NOMO-1 (cell line): ENCODE data around the gene PTPN12.

Source experiments
- DNase-seq, 2 experiments: peaks; one replicate each; lab custom pipeline; 2025; ENCODE audit not compliant: unreplicated experiment in 2 of 2; lab: John Stamatoyannopoulos, UW

PTPN12 gene

DNA sequence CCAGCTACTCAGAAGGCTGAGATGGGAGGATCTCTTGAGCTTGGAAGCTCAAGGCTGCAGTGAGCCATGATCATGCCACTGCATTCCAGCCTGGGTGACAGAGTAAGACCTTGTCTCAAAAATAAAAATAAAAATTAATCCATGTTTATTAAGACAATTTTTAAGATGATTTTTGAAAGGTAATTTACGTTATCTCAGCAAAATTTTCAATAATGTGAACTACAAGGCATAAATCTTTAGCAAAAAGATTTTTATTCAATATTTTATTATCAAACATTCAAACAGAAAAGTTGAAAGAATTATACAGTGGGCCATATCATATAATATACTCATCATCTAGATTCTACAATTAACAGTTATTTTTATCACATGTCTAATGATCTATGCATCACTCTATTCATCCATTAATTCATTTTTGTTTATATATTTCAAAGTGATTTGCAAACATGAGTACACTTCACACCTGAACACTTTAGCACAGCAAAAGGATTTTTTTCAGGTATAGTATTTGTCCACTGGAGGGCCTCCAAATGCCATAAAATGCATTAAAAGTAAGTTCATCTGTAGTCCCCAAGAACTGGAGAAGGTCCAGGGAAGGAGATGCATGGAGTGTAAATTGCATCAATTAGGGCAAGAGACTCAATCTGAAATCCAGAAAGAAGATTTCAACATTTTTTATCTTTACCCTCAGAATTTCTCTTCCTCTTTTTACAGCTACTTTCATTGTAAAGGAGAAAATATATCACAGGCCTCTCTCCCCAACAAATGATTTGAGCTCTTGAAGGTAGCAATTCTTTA lies 120.5 kb downstream of the PTPN12 start:
- peak; percentile 99 to 100 for DNase-seq

DNA sequence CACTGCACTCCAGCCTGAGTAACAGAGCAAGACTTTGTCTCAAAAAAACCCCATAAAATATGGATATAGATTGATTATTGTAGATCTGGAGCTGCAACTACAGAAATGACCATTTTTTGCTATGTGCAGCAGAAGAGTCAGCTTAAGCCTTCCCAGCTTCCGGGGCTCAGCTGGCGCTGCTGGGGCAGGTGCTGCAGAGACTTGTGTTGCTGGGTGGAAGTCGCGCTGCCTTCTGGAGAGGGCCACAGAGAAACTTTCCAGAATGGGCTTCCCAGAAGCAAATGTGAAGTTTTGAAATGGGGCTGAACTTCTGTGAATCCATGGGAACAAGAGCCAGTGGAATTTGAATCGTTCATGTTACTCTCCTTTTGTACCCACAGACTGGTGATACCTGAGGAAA lies 121.8 kb downstream of the PTPN12 start:
- no peak for DNase-seq

DNA sequence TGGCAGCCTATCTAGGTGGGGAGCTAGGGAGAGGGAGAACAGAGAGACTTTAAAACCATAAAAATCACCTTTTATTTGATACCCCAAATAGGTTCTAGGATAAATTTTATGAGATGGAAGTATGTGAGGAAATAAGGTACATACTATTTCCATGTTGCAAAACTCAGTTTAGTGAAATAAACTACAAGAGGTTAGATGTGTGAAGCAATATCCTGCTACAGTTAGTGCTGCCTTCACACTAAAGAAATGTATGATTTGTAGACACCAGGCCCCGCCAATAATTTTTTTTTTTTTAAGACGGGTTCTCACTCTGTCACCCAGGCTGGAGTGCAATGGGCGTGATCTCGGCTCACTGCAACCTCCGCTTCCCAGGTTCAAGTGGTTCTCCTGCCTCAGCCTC lies 124.7 kb downstream of the PTPN12 start:
- peak; percentile 94 to 100 for DNase-seq

DNA sequence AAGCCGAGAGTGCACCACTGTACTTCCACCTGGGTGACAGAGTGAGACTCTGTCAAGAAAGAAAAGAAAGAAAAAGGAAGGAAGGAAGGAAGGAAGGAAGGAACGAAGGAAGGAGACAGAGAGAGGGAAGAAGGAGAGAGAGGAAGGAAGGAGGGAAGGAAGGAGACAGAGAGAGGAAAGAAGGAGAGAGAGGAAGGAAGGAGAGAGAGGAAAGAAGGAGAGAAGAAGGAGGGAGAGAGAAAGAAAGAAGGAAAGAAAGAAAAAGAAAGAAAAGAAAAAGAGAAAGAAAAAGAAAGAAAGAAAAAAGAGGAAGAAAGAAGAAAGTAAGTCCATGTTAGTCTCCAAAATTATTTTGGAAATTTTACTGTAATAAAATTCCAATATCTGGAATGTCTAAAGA lies 125.8 kb downstream of the PTPN12 start:
- no peak for DNase-seq

DNA sequence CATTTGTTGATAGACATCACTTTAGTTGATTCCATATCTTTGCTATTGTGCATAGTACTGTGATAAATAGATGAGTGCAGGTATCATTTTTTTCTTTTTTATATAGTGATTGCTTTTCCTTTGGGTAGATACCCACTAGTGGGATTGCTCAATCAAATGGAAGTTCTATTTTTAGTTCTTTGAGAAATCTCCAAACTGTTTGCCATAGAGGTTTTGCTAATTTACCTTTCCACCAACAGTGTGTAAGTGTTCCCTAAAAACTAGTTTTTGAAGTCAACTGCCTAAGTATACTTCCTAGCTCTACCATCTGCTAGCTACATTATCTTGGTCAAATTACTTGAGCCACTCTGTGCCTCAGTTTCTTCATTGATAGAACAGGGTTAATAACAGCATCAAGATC lies 127.6 kb downstream of the PTPN12 start:
- DNase-seq: no peak

DNA sequence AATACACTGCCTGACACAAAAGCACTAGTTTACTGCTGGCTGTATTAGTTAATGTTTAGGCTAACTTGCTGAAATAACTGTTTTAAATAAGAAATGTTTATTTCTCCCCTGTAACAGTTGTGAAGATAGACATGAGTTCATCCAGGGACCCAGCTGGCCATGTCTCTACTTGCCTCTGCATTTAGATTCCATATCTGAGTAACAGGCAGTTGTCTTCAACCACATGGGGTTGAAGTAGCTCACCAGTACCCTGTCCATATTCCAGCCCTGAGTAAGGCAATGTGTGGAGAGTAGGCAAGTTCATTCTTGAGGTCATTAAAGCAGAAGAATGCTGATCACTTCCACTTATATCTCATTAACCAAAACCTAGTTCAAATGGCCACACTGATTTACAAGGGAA lies 128.1 kb downstream of the PTPN12 start:
- DNase-seq: no peak

DNA sequence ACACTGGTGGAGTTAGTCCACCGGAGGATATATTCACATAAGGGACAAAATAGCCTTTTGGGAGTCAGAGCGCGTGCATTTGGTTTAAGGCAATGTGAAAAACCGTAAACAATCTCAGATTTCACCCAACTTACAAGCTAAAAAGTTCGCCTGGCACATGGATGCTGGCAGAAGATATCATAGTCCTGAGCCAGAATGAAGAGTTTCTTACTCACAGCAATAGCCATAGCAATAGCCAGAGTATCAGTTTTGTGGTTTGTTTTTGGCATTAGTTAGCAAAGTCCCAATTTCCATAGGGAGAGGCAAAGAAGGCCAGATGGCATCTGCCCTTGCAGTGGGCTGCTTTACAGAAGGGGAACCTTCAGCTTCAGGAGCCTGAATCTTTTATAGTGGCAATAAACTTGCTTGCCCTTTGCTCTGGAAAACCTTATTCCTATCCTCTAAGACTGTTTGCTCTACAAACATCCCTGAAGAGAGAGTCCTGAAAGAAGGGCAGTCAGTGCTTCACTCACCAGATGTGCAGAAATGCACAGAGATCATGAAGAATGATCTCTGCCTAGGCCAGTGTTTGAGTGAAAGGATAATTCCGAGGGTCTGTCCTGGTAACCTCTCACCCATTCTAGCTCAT lies 130.5 kb downstream of the PTPN12 start:
- no peak for DNase-seq

DNA sequence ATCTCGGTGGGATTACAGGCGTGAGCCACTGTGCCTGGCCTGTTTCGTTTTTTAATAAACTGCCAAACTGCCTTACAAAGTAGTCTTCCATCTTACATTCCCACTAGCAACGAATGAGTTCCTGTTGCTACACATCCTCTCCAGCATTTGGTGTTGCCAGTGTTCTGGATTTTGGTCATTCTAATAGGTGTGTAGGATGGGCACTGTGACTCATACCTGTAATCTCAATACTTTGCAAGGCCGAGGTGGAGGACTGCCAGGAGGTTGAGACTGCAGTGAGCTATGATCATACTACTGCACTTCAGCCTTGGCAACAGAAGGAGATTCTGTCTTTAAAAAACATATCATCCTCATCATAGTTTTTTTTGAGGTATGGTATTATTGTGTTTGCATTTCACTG lies 137.8 kb downstream of the PTPN12 start:
- DNase-seq: no peak

DNA sequence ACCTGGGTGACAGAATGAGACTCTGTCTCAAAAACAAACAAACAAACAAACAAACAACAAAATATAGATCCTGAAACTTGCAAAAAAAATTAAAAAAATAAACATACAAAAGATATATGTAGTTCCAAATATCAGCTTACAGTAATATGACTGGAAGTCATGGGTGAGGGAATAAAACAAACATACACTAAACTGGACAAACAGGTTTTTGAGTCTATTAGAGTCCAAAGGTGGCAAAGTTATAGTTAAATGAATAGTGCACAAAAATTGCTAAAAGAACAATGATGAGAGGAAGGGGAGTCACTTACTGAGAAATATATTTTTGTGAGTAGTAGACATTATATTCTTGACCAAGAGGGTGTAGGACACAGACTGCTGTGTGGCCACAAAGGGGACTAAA lies 142.5 kb downstream of the PTPN12 start:
- no peak for DNase-seq

DNA sequence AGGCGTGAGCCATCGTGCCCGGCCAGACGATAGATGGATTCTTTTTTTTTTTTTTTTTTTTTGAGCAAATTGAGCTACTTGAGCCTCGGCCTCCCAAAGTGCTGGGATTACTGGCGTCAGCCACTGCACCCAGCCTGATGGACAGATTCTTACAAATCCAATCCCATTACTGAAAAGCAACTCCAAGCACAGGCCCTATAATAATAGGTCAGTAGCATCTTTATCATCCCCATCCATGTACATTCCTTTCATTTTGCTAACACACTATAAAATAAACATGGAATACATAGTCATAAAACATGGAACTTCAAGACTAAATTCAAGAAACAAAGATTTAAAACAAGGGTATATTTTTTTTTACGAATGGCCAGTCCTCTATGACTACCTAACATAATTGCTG lies 143.2 kb downstream of the PTPN12 start:
- DNase-seq: no peak

DNA sequence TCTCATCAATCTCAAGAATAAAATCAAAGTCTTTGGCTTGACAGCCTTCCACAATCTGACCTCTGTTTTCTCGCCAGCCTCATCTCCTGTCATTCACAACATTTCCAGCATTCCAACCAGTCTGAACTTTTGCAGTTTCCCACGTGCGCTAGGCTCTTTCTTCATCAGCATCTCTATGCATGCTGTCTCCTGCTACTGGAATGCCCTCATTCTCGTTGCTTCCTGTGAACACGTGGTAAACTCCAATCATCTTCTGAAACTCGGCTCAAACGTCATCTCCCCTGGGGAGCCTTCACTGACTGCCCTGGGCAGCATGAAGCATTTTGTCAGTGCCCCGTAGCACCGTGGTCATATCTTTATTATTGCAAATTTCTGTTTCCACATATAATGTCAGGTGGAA lies 146.9 kb downstream of the PTPN12 start:
- DNase-seq: no peak

DNA sequence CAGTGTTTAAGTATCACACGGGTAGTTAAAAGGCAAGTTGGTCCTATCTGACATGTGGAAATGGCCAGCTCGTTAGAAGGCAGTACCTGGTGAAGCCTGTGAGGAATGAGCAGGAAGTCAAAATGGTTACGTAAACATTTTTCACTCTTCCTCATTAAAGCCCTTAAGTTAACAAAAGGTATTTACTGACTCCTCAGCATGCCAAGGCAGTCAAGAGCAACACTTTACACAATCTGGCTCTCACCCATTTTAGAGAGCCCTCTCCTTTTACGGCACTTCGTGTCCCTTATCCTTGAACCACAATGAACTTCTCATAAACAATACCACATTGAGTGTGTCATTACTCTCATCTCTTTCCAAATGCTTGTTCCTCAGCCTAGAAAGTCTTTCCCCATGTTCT lies 148.1 kb downstream of the PTPN12 start:
- peak; percentile 75 to 87 for DNase-seq

DNA sequence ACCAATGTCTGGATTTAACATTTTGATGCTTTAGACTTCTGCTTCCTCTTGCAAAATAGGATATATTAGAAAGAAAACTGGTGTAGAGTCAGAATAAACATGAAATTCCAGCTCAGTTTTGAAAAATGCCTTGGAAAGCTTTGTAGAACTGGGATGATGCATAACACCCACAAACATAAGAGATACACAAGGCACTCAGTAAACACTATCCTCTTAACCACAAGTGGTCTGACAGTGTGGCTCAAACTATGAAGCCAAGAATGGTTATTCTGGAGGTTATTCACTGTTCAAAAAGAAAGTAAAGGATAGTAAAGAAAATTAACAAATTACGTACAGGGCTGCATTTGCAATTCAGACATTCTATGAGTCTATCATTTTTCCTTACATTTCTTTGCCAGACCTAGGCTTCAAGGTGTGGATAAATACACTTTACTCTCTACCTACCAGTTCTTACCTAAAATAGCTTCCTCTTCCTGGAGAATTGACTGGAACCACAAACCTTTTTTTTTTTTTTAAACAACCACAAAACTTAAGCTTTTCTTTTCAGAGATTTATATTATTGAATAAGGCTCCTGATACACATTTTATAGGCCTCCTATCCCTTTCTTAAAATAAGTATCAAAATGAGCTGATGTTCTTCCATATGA lies 150.1 kb downstream of the PTPN12 start:
- peak in 1 of 2 experiments; percentile 41 for DNase-seq

DNA sequence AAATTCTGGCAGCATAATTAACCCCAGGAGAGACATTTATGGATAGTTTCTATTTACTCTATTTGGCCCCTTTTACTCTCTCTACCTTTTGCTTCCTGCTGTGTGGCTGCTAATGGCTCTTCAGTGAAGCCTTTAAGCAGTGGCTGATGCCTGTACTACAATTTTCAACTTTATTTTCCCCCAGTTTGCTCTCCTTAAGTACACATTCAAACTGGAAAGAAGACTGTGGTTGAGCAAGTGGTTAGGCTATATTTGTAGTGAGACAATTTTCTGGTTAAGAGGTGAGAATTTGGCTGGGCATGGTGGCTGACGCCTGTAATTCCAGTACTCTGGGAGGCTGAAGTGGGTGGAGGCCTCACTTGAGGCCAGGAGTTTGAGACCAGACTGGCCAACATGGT lies 150.7 kb downstream of the PTPN12 start:
- peak in 1 of 2 experiments; percentile 31 for DNase-seq
